ENCODE data around the gene TENM3.

The TENM3 gene

DNA sequence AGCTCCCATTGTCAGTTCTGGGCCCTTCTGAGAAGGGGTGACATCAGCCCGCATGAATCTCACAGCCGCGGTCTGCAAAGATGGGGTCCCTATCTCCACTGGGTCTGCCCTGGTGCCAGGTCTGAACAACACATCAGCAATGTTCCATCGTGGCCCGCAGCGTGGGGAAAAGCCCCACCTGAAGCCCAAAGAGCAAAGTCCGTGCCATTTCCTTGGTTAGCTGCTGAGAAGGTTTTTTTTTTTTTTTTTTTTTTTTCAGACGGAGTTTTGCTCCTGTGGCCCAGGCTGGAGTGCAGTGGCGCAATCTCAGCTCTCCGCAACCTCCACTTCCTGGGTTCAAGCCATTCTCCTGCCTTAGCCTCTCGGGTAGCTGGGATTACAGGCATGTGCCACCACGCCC is 594.6 kb downstream of the TENM3 start:
- CTCF ChIA-PET: no interaction called here

DNA sequence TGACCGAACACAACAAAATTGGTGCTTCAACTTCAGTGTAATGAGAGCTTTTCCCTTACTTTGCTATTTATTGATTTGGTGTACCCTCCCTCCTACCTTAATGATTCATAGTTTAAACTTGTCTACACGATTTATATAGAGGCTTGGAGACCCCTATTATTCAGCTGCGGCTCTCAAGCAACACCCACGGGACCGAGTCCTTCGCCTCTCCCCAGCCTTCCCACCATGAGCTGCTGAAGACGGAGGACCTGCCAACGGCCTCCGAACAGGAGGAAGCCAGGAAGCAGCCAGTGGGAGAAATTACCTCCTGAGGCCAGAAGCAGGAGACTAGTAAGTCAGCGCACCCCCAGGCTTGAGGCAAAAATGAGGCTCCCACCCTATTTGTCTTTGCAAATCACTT is 595.3 kb downstream of the TENM3 start:
- ChIA-PET POLR2A (no interaction called here), CTCF (interaction anchor here (0.5 kb wide), 1 partner anchor 50 kb away, joined by 3 read pairs; no protein-coding TSS in a partner anchor)

More for the DNA sequence above, 594.6 kb downstream of the TENM3 start:
- no peak overlapping the region for H3K27ac ChIP-seq (ENCODE audit: extremely low read depth, low read depth, low read length)
- H3K4me1 ChIP-seq (ENCODE audit: control insufficient read depth, insufficient read depth, low read length): no peaks in the 10 kb centered on the region
- no peak overlapping the region for H3K4me3 ChIP-seq (ENCODE audit: low read depth, low read length)
- POLR2A ChIA-PET: no interaction called here
- no peak for TF ChIP-seq ZNF48 (tag by site-specific recombination; IDR thresholded peaks at IDR 0.05)
- TF ChIP-seq ZNF561 (tag by site-specific recombination; IDR thresholded peaks at IDR 0.05; ENCODE audit: borderline replicate concordance): no peak
- no peak for TF ChIP-seq ZNF175 (tag by site-specific recombination; IDR thresholded peaks at IDR 0.05)
- no peak for TF ChIP-seq ZNF221 (tag by site-specific recombination; IDR thresholded peaks at IDR 0.05; ENCODE audit: borderline replicate concordance)
- no peak for TF ChIP-seq SCRT1 (tag by site-specific recombination; IDR thresholded peaks at IDR 0.05; ENCODE audit: borderline replicate concordance)
- no peak for TF ChIP-seq ZNF394 (tag by site-specific recombination; IDR thresholded peaks at IDR 0.05; ENCODE audit: borderline replicate concordance)
- no peak for TF ChIP-seq ZNF16 (tag by site-specific recombination; IDR thresholded peaks at IDR 0.05; ENCODE audit: low read depth)
- no peaks in the 10 kb centered on the region for H3K36me3 ChIP-seq (ENCODE audit: control insufficient read depth in 2 of 2, insufficient read depth in 1 of 2, low read length in 2 of 2)
- H3K9me3 ChIP-seq (ENCODE audit: control insufficient read depth, insufficient read depth, low read depth, low read length): no peaks in the 10 kb centered on the region

DNA sequence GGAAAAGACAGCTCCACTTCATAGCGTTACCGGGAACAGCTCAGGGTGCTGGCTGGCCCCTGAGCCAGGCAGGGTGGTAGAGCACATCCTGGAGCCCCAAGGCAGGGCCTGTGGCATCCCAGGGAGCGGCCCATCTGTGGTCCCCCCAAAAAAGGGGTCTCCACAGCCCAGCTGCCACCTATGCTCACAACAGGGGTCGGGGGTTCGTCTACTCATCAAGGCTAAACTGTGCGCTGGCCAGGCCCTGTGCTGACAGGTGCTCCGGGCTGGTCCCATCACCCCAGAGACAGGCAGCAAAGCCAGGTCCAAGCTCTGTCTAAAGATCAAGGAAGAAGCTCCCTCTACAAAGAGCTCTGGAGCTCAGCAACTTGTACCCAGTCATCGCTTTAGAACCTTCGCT is 596.1 kb downstream of the TENM3 start:
- H3K9me3 ChIP-seq (ENCODE audit: control insufficient read depth, insufficient read depth, low read depth, low read length): no peaks in the 10 kb centered on the region
- no peak for TF ChIP-seq ZNF114 (tag by site-specific recombination; IDR thresholded peaks at IDR 0.05)
- TF ChIP-seq ZNF621 (tag by site-specific recombination; IDR thresholded peaks at IDR 0.05): no peak
- TF ChIP-seq ZFP37 (tag by site-specific recombination; IDR thresholded peaks at IDR 0.05): no peak
- no peak for TF ChIP-seq ZNF623 (tag by site-specific recombination; IDR thresholded peaks at IDR 0.05)
- TF ChIP-seq, protein P1, sequence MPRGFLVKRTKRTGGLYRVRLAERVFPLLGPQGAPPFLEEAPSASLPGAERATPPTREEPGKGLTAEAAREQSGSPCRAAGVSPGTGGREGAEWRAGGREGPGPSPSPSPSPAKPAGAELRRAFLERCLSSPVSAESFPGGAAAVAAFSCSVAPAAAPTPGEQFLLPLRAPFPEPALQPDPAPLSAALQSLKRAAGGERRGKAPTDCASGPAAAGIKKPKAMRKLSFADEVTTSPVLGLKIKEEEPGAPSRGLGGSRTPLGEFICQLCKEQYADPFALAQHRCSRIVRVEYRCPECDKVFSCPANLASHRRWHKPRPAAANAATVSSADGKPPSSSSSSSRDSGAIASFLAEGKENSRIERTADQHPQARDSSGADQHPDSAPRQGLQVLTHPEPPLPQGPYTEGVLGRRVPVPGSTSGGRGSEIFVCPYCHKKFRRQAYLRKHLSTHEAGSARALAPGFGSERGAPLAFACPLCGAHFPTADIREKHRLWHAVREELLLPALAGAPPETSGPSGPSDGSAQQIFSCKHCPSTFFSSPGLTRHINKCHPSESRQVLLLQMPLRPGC (tag by site-specific recombination; IDR thresholded peaks at IDR 0.05): no peak
- no peak for TF ChIP-seq KLF16 (tag by site-specific recombination; IDR thresholded peaks at IDR 0.05)
- TF ChIP-seq, protein P2, sequence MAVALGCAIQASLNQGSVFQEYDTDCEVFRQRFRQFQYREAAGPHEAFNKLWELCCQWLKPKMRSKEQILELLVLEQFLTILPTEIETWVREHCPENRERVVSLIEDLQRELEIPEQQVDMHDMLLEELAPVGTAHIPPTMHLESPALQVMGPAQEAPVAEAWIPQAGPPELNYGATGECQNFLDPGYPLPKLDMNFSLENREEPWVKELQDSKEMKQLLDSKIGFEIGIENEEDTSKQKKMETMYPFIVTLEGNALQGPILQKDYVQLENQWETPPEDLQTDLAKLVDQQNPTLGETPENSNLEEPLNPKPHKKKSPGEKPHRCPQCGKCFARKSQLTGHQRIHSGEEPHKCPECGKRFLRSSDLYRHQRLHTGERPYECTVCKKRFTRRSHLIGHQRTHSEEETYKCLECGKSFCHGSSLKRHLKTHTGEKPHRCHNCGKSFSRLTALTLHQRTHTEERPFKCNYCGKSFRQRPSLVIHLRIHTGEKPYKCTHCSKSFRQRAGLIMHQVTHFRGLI (tag by site-specific recombination; IDR thresholded peaks at IDR 0.05): no peak
- no peaks in the 10 kb centered on the region for H3K36me3 ChIP-seq (ENCODE audit: control insufficient read depth in 2 of 2, insufficient read depth in 1 of 2, low read length in 2 of 2)
- no peak overlapping the region for H3K4me3 ChIP-seq (ENCODE audit: low read depth, low read length)
- H3K4me1 ChIP-seq (ENCODE audit: control insufficient read depth, insufficient read depth, low read length): no peaks in the 10 kb centered on the region
- POLR2A ChIA-PET: no interaction called here
- no peak overlapping the region for H3K27ac ChIP-seq (ENCODE audit: extremely low read depth, low read depth, low read length)
- CTCF ChIA-PET: interaction anchor here (0.6 to 0.9 kb wide), 2 partner anchors 85 to 575 kb away, joined by 3 read pairs; no protein-coding TSS in a partner anchor

More for the DNA sequence above, 595.3 kb downstream of the TENM3 start:
- H3K36me3 ChIP-seq (ENCODE audit: control insufficient read depth in 2 of 2, insufficient read depth in 1 of 2, low read length in 2 of 2): no peaks in the 10 kb centered on the region
- H3K27ac ChIP-seq (ENCODE audit: extremely low read depth, low read depth, low read length): no peak overlapping the region
- no peak for TF ChIP-seq YY2 (tag by site-specific recombination; IDR thresholded peaks at IDR 0.05)
- H3K4me3 ChIP-seq (ENCODE audit: low read depth, low read length): no peak overlapping the region
- no peaks in the 10 kb centered on the region for H3K4me1 ChIP-seq (ENCODE audit: control insufficient read depth, insufficient read depth, low read length)
- H3K9me3 ChIP-seq (ENCODE audit: control insufficient read depth, insufficient read depth, low read depth, low read length): no peaks in the 10 kb centered on the region

DNA sequence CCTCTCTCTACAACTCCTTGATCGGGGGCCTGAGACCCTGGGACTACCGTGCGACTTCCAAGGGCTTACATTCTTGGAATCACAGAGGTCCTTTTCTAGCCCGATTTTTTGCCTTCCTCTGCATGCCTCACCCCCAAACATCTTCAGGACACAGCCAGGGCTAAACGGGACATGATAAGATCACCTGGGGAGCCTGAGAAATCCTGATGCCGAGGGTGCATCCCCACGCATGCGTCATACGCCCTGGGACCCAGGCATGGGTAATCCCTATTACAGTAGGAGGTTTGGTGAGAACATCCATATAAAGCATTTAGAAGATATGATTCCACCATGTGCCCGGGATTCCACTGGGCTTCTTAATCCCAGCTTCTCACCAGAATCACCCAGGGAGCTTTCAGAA is 596.9 kb downstream of the TENM3 start:
- POLR2A ChIA-PET: no interaction called here
- CTCF ChIA-PET: no interaction called here
- TF ChIP-seq ZNF19 (tag by site-specific recombination; IDR thresholded peaks at IDR 0.05; ENCODE audit: low read depth) (no peak), HOXA7 (CRISPR knock-in tag; IDR thresholded peaks at IDR 0.05; ENCODE audit: borderline replicate concordance) (no peak), ZNF223 (tag by site-specific recombination; IDR thresholded peaks at IDR 0.05) (no peak), ZNF214 (tag by site-specific recombination; IDR thresholded peaks at IDR 0.05; ENCODE audit: borderline replicate concordance) (no peak), ZNF335 (tag by site-specific recombination; conservative IDR thresholded peaks at IDR 0.05) (no peak), ZNF391 (tag by site-specific recombination; IDR thresholded peaks at IDR 0.05; ENCODE audit: borderline replicate concordance, low read depth) (no peak)
- TF ChIP-seq, protein P3, sequence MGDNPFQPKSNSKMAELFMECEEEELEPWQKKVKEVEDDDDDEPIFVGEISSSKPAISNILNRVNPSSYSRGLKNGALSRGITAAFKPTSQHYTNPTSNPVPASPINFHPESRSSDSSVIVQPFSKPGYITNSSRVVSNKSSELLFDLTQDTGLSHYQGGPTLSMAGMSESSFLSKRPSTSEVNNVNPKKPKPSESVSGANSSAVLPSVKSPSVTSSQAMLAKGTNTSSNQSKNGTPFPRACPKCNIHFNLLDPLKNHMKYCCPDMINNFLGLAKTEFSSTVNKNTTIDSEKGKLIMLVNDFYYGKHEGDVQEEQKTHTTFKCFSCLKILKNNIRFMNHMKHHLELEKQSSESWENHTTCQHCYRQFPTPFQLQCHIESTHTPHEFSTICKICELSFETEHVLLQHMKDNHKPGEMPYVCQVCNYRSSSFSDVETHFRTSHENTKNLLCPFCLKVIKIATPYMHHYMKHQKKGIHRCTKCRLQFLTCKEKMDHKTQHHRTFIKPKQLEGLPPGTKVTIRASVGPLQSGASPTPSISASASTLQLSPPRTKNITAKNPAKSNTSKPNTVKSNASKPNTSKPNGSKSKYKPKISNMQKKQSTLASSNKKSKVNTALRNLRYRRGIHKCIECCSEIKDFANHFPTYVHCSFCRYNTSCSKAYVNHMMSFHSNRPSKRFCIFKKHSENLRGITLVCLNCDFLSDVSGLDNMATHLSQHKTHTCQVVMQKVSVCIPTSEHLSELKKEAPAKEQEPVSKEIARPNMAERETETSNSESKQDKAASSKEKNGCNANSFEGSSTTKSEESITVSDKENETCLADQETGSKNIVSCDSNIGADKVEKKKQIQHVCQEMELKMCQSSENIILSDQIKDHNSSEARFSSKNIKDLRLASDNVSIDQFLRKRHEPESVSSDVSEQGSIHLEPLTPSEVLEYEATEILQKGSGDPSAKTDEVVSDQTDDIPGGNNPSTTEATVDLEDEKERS (tag by site-specific recombination; IDR thresholded peaks at IDR 0.05): no peak
- TF ChIP-seq, protein P2 (tag by site-specific recombination; IDR thresholded peaks at IDR 0.05): no peak

More for the DNA sequence above, 596.9 kb downstream of the TENM3 start:
- Histone ChIP-seq H3K9me3 (ENCODE audit: control insufficient read depth, insufficient read depth, low read depth, low read length) (no peaks in the 10 kb centered on the region), H3K27ac (ENCODE audit: extremely low read depth, low read depth, low read length) (no peak overlapping the region), H3K36me3 (ENCODE audit: control insufficient read depth in 2 of 2, insufficient read depth in 1 of 2, low read length in 2 of 2) (no peaks in the 10 kb centered on the region), H3K4me3 (ENCODE audit: low read depth, low read length) (no peak overlapping the region), H3K4me1 (ENCODE audit: control insufficient read depth, insufficient read depth, low read length) (no peaks in the 10 kb centered on the region)
